ENCODE measurements around the gene SPRR1A.

DNA sequence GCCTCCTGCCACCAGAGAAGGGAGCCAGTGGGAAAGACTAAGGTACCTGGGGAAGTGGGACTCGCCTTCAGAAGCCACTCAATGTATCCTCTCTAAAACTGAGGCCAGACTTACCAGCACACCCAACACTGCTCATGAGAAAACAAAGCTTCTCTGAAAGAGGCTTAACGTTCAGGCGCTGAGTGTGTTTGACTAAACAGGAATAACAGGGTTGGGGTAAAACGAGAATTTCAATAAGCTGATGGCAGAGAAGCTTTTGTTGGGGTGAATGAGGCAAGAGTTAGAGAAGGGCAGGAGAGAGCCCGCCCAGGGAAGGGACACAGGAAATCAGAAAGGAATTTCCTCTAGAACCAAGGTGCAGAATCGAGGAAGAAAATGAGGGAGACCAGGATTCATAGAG is 15.9 kb downstream of the SPRR1A start:
- TF ChIP-seq, protein P1, sequence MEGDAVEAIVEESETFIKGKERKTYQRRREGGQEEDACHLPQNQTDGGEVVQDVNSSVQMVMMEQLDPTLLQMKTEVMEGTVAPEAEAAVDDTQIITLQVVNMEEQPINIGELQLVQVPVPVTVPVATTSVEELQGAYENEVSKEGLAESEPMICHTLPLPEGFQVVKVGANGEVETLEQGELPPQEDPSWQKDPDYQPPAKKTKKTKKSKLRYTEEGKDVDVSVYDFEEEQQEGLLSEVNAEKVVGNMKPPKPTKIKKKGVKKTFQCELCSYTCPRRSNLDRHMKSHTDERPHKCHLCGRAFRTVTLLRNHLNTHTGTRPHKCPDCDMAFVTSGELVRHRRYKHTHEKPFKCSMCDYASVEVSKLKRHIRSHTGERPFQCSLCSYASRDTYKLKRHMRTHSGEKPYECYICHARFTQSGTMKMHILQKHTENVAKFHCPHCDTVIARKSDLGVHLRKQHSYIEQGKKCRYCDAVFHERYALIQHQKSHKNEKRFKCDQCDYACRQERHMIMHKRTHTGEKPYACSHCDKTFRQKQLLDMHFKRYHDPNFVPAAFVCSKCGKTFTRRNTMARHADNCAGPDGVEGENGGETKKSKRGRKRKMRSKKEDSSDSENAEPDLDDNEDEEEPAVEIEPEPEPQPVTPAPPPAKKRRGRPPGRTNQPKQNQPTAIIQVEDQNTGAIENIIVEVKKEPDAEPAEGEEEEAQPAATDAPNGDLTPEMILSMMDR (IDR thresholded peaks at IDR 0.05; ENCODE audit: low read length), result no peak
- no peak for TF ChIP-seq EZH2 (IDR thresholded peaks at IDR 0.05; ENCODE audit: borderline replicate concordance, low read length)

Data from OCI-LY1 (cell line).